ENCODE measurements around the gene NANOS2. TPM values are rescaled to one million over a fixed set of nuclear protein-coding genes. Genes with fewer than 3 reads are reported as not detected.

The NANOS2 gene
- total and polyA plus RNA-seq, 2 of the 4 experiments (the other 2 are of a cell fraction) = not detected

GRCh38 chr19:45920458-45920857 is 5.9 kb upstream of the NANOS2 start:
- DNase-seq (no peak), ATAC-seq (ENCODE audit: low read depth) (no peak)
- BruUV-seq (replicated peaks) = no TSS peak
- ChIA-PET POLR2A (ENCODE audit: unreplicated experiment) (no interaction called here), CTCF (interaction anchor here (0.6 kb wide), 1 partner anchor 13 kb away, joined by 3 read pairs; no protein-coding TSS in a partner anchor)
- Histone ChIP-seq H3K79me1 (ENCODE audit: low read depth in 1 of 2, low read length in 2 of 2) (no peaks in the 10 kb centered on the region), H3K4me2 (ENCODE audit: low read depth, low read length) (no peak overlapping the region), H3K36me3 (ENCODE audit: control insufficient read depth, insufficient read depth, low read length) (no peaks in the 10 kb centered on the region), H3K9ac (ENCODE audit: low read depth, low read length) (no peak overlapping the region), H4K91ac (ENCODE audit: insufficient read depth, low read depth, low read length) (no peak overlapping the region), H3K4ac (ENCODE audit: low read depth, low read length) (no peak overlapping the region), H3K23ac (ENCODE audit: low read depth, low read length) (no peak overlapping the region), H2BK15ac (ENCODE audit: low read depth, low read length) (no peak overlapping the region), H3K14ac (replicated peaks; ENCODE audit: low read depth, low read length) (no peak overlapping the region), H3K27me3 (ENCODE audit: control insufficient read depth, insufficient read depth, low read length) (peaks cover 25% of the 10 kb centered on the region), H2AK5ac (ENCODE audit: low read depth, low read length) (no peak overlapping the region), H3K9me1 (ENCODE audit: insufficient read depth, low read length) (no peaks in the 10 kb centered on the region), H3K4me3 (ENCODE audit: insufficient read depth, low read depth, low read length) (no peak overlapping the region), H3K4me1 (ENCODE audit: control insufficient read depth, insufficient read depth, low read length) (no peaks in the 10 kb centered on the region), H2BK20ac (ENCODE audit: low read depth, low read length) (no peak overlapping the region), H3K27ac (ENCODE audit: insufficient read depth, low read length) (no peak overlapping the region), H2BK5ac (ENCODE audit: low read depth, low read length, poor library complexity, severe bottlenecking) (no peak overlapping the region), H4K5ac (ENCODE audit: low read depth, low read length) (no peak overlapping the region), H2AK9ac (replicated peaks; ENCODE audit: low read depth, low read length, poor library complexity) (no peak overlapping the region), H4K20me1 (ENCODE audit: insufficient read depth, low read length) (no peaks in the 10 kb centered on the region), H3K56ac (ENCODE audit: extremely low read depth, insufficient read depth, low read length) (no peak overlapping the region), H4K8ac (ENCODE audit: low read depth in 2 of 2, low read length in 2 of 2) (no peak overlapping the region), H2BK120ac (ENCODE audit: low read depth, low read length) (no peak overlapping the region), H3K18ac (ENCODE audit: low read depth, low read length) (no peak overlapping the region), H3K9me3 (ENCODE audit: control insufficient read depth, insufficient read depth, low read length) (no peaks in the 10 kb centered on the region), H2AFZ (replicated peaks; ENCODE audit: low read length, poor library complexity) (peak overlapping the region; percentile 58)
- WGBS, 2 experiments (ENCODE audit: extremely low coverage in 2 of 2, insufficient read length in 1 of 2) = 69% methylated on average over 3 of the region's 8 CpGs; no CpG with 5 or more reads in 1 of the 2 experiments
- TF ChIP-seq SMC3 (IDR thresholded peaks at IDR 0.05; ENCODE audit: low read depth, low read length) (no peak), RFX5 (IDR thresholded peaks at IDR 0.05; ENCODE audit: low read depth, low read length) (no peak), MAFK (IDR thresholded peaks at IDR 0.05; ENCODE audit: low read depth, low read length) (no peak), ELK1 (IDR thresholded peaks at IDR 0.05; ENCODE audit: borderline replicate concordance, low read depth, low read length) (no peak), MAZ (IDR thresholded peaks at IDR 0.05; ENCODE audit: borderline replicate concordance, low read depth, low read length) (no peak), CHD1 (IDR thresholded peaks at IDR 0.05; ENCODE audit: low read depth, low read length) (no peak), CEBPB (IDR thresholded peaks at IDR 0.05; ENCODE audit: low read depth, low read length) (no peak), POLR2A (IDR thresholded peaks at IDR 0.05; ENCODE audit: low read depth, low read length) (no peak), MXI1 (IDR thresholded peaks at IDR 0.05; ENCODE audit: borderline replicate concordance, low read depth, low read length) (no peak), FOS (IDR thresholded peaks at IDR 0.05; ENCODE audit: low read depth, low read length) (no peak), CTCF (conservative IDR thresholded peaks at IDR 0.05; ENCODE audit: low read depth, low read length) (no peak), USF2 (IDR thresholded peaks at IDR 0.05; ENCODE audit: low read depth, low read length) (no peak), RCOR1 (IDR thresholded peaks at IDR 0.05; ENCODE audit: insufficient replicate concordance, low read length) (no peak), RAD21 (IDR thresholded peaks at IDR 0.05; ENCODE audit: low read length) (no peak), BHLHE40 (IDR thresholded peaks at IDR 0.05; ENCODE audit: low read depth, low read length) (no peak), NFE2L2 (IDR thresholded peaks at IDR 0.05; ENCODE audit: low read depth, low read length) (no peak)
- in situ Hi-C loops (cut with MboI; ENCODE audit: low sequenced_read_pairs) = no loop called here
- intact Hi-C loops (cut with micrococcal nuclease) = loop anchor here (10.0 kb wide), 1 partner anchor 74 kb away; the partner anchor contains the start of gene CCDC61
- dilution Hi-C loops (cut with HindIII; ENCODE audit: low sequenced_read_pairs, unreplicated experiment) = no loop called here
